HEK293 (cell line): ENCODE results near the gene CNTN4.

Experiments
- SALL2 ChIP-seq: fragments of 450-650 bp; formaldehyde crosslinking; IDR thresholded peaks from 2 replicates; pipeline ENCODE4 v1.5.0; 2017; ENCODE audit warnings: missing biosample characterization, mild to moderate bottlenecking, missing genetic modification characterization, borderline replicate concordance
- TCF7L2 ChIP-seq: IDR thresholded peaks from 2 replicates; pipeline ENCODE4 v1.6.1; 2011; ENCODE audit warnings: low read depth, mild to moderate bottlenecking, inconsistent platforms, low read length, moderate library complexity, borderline replicate concordance
- YY1 ChIP-seq: fragments of 450-650 bp; formaldehyde crosslinking; IDR thresholded peaks from 2 replicates; pipeline ENCODE4 v1.5.1; 2018; ENCODE audit warnings: missing biosample characterization, missing genetic modification characterization
- ZFP3 ChIP-seq: fragments of 450-650 bp; formaldehyde crosslinking; IDR thresholded peaks from 2 replicates; pipeline ENCODE4 v1.5.1; 2016; ENCODE audit warnings: low read depth, missing biosample characterization, missing genetic modification characterization
- ZNF549 ChIP-seq: fragments of 450-650 bp; IDR thresholded peaks from 2 replicates; pipeline ENCODE4 v1.5.1; 2018; ENCODE audit warnings: missing biosample characterization, missing genetic modification characterization, mild to moderate bottlenecking, inconsistent platforms, moderate library complexity
- ZNF830 ChIP-seq: fragments of 450-650 bp; IDR thresholded peaks from 2 replicates; pipeline ENCODE4 v1.5.0; 2018; ENCODE audit warnings: missing biosample characterization, missing genetic modification characterization, low read depth, mild to moderate bottlenecking, moderate library complexity
- TF ChIP-seq, protein P1 (sequence below): fragments of 450-650 bp; formaldehyde crosslinking; IDR thresholded peaks from 2 replicates; pipeline ENCODE4 v1.5.1; 2016; ENCODE audit warnings: missing biosample characterization, missing genetic modification characterization
- TF ChIP-seq, protein P2 (sequence below): fragments of 450-650 bp; formaldehyde crosslinking; IDR thresholded peaks from 2 replicates; pipeline ENCODE4 v1.5.1; 2016; ENCODE audit warnings: missing biosample characterization, missing genetic modification characterization
- TF ChIP-seq, protein P3 (sequence below): fragments of 450-650 bp; formaldehyde crosslinking; IDR thresholded peaks from 2 replicates; pipeline ENCODE4 v1.5.1; 2016; ENCODE audit warnings: missing biosample characterization, missing genetic modification characterization
- TF ChIP-seq, protein P4 (sequence below): fragments of 450-650 bp; formaldehyde crosslinking; IDR thresholded peaks from 2 replicates; pipeline ENCODE4 v1.5.1; 2016; ENCODE audit warnings: missing biosample characterization, missing genetic modification characterization
- TF ChIP-seq, protein P5 (sequence below): sonication (generic); formaldehyde crosslinking; IDR thresholded peaks from 2 replicates; pipeline ENCODE4 v1.8.1; 2022; ENCODE audit warnings: mild to moderate bottlenecking, moderate library complexity, missing genetic modification reagents

DNA sequence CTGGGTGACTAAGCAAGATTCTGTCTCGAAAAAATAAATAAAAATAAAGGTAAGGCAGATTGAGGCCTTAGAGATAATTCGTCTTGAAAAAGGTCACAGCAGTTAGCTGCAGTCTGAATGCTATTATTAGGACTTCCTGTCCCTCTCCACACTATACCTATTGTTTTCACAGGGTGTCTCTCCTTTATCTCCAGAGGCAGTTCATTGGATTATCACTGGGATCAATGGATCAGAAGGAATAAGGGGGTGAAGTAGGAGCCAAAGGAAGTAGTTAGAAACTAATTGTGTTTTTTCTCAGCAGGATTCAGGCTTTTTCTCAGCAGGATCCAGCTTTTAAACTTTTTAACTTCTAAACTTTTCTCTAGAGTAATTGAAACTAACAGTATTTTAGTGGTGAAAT, 684.6 kb downstream of the CNTN4 start:
- TF ChIP-seq, protein P1, sequence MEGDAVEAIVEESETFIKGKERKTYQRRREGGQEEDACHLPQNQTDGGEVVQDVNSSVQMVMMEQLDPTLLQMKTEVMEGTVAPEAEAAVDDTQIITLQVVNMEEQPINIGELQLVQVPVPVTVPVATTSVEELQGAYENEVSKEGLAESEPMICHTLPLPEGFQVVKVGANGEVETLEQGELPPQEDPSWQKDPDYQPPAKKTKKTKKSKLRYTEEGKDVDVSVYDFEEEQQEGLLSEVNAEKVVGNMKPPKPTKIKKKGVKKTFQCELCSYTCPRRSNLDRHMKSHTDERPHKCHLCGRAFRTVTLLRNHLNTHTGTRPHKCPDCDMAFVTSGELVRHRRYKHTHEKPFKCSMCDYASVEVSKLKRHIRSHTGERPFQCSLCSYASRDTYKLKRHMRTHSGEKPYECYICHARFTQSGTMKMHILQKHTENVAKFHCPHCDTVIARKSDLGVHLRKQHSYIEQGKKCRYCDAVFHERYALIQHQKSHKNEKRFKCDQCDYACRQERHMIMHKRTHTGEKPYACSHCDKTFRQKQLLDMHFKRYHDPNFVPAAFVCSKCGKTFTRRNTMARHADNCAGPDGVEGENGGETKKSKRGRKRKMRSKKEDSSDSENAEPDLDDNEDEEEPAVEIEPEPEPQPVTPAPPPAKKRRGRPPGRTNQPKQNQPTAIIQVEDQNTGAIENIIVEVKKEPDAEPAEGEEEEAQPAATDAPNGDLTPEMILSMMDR = no peak
- TF ChIP-seq, protein P2, sequence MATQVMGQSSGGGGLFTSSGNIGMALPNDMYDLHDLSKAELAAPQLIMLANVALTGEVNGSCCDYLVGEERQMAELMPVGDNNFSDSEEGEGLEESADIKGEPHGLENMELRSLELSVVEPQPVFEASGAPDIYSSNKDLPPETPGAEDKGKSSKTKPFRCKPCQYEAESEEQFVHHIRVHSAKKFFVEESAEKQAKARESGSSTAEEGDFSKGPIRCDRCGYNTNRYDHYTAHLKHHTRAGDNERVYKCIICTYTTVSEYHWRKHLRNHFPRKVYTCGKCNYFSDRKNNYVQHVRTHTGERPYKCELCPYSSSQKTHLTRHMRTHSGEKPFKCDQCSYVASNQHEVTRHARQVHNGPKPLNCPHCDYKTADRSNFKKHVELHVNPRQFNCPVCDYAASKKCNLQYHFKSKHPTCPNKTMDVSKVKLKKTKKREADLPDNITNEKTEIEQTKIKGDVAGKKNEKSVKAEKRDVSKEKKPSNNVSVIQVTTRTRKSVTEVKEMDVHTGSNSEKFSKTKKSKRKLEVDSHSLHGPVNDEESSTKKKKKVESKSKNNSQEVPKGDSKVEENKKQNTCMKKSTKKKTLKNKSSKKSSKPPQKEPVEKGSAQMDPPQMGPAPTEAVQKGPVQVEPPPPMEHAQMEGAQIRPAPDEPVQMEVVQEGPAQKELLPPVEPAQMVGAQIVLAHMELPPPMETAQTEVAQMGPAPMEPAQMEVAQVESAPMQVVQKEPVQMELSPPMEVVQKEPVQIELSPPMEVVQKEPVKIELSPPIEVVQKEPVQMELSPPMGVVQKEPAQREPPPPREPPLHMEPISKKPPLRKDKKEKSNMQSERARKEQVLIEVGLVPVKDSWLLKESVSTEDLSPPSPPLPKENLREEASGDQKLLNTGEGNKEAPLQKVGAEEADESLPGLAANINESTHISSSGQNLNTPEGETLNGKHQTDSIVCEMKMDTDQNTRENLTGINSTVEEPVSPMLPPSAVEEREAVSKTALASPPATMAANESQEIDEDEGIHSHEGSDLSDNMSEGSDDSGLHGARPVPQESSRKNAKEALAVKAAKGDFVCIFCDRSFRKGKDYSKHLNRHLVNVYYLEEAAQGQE (tag by site-specific recombination) = no peak
- TF ChIP-seq YY1 (no peak), SALL2 (tag by site-specific recombination) (no peak), ZFP3 (no peak), ZNF549 (tag by site-specific recombination) (no peak), TCF7L2 (no peak), ZNF830 (no peak)
- TF ChIP-seq, protein P3, sequence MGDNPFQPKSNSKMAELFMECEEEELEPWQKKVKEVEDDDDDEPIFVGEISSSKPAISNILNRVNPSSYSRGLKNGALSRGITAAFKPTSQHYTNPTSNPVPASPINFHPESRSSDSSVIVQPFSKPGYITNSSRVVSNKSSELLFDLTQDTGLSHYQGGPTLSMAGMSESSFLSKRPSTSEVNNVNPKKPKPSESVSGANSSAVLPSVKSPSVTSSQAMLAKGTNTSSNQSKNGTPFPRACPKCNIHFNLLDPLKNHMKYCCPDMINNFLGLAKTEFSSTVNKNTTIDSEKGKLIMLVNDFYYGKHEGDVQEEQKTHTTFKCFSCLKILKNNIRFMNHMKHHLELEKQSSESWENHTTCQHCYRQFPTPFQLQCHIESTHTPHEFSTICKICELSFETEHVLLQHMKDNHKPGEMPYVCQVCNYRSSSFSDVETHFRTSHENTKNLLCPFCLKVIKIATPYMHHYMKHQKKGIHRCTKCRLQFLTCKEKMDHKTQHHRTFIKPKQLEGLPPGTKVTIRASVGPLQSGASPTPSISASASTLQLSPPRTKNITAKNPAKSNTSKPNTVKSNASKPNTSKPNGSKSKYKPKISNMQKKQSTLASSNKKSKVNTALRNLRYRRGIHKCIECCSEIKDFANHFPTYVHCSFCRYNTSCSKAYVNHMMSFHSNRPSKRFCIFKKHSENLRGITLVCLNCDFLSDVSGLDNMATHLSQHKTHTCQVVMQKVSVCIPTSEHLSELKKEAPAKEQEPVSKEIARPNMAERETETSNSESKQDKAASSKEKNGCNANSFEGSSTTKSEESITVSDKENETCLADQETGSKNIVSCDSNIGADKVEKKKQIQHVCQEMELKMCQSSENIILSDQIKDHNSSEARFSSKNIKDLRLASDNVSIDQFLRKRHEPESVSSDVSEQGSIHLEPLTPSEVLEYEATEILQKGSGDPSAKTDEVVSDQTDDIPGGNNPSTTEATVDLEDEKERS (tag by site-specific recombination) = no peak
- TF ChIP-seq, protein P4, sequence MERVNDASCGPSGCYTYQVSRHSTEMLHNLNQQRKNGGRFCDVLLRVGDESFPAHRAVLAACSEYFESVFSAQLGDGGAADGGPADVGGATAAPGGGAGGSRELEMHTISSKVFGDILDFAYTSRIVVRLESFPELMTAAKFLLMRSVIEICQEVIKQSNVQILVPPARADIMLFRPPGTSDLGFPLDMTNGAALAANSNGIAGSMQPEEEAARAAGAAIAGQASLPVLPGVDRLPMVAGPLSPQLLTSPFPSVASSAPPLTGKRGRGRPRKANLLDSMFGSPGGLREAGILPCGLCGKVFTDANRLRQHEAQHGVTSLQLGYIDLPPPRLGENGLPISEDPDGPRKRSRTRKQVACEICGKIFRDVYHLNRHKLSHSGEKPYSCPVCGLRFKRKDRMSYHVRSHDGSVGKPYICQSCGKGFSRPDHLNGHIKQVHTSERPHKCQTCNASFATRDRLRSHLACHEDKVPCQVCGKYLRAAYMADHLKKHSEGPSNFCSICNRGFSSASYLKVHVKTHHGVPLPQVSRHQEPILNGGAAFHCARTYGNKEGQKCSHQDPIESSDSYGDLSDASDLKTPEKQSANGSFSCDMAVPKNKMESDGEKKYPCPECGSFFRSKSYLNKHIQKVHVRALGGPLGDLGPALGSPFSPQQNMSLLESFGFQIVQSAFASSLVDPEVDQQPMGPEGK (tag by site-specific recombination) = no peak
- TF ChIP-seq, protein P5, sequence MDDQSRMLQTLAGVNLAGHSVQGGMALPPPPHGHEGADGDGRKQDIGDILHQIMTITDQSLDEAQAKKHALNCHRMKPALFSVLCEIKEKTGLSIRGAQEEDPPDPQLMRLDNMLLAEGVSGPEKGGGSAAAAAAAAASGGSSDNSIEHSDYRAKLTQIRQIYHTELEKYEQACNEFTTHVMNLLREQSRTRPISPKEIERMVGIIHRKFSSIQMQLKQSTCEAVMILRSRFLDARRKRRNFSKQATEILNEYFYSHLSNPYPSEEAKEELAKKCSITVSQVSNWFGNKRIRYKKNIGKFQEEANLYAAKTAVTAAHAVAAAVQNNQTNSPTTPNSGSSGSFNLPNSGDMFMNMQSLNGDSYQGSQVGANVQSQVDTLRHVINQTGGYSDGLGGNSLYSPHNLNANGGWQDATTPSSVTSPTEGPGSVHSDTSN (CRISPR knock-in tag) = no peak
